Measurements from ENCODE around the gene TTI1. TPM values are rescaled to one million over a fixed set of nuclear protein-coding genes. Genes with fewer than 3 reads are reported as not detected.
A peak's percentile ranks its signal among the peaks of the same experiment; 100 is the strongest.

The TTI1 gene
- total RNA-seq, 1 experiment from 2014 or later = 54.0 TPM

DNA sequence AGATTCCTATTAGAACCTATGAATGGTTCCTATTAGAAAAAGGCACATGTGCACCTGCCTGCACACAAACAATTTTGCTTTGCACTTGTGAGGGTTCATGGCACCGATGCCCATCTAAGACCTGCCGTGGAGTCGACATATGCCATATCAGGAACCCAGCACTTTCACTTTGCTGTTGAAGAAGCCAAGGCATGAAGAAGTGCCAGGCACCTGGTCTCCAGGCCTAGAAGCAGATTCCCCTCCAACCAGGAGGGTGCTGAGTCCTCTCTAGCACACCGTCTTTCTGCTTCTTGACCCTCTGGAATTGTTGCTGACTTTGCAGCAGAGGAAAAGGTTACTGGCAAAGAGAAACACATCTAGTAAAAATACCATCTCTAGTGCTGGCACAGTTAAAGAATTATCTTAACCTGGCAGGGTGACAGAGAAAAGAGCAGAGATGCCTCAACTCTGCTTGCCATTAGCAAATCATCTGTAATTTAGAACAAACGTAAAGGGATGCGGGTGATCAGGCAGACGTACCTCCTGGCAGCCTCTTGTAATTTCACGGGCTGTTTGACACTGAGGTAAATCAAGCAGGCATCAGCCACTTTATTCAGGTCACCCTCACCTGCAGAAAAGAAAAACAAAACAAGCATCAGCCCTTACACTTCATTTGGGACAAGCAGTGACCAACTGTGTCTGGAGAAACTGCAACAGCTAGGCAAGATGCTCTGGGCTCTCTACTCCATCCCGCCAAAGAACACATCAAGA is 37.2 kb downstream of the TTI1 start:
- Mint-ChIP-seq H3K36me3 (ENCODE audit: insufficient read depth, unreplicated experiment) (peaks cover 36% of the 10 kb centered on the region), H3K27me3 (ENCODE audit: unreplicated experiment) (no peaks in the 10 kb centered on the region), H3K4me3 (ENCODE audit: low read depth, unreplicated experiment) (no peak overlapping the region), H3K27ac (ENCODE audit: unreplicated experiment) (no peak overlapping the region), H3K4me1 (ENCODE audit: low read depth, unreplicated experiment) (peaks cover 6% of the 10 kb centered on the region), H3K9me3 (ENCODE audit: low read depth, unreplicated experiment) (no peaks in the 10 kb centered on the region)
- BruUV-seq (replicated peaks) = no TSS peak
- CTCF ChIA-PET = no interaction called here
- no peak for DNase-seq
- TF ChIP-seq, protein P1, sequence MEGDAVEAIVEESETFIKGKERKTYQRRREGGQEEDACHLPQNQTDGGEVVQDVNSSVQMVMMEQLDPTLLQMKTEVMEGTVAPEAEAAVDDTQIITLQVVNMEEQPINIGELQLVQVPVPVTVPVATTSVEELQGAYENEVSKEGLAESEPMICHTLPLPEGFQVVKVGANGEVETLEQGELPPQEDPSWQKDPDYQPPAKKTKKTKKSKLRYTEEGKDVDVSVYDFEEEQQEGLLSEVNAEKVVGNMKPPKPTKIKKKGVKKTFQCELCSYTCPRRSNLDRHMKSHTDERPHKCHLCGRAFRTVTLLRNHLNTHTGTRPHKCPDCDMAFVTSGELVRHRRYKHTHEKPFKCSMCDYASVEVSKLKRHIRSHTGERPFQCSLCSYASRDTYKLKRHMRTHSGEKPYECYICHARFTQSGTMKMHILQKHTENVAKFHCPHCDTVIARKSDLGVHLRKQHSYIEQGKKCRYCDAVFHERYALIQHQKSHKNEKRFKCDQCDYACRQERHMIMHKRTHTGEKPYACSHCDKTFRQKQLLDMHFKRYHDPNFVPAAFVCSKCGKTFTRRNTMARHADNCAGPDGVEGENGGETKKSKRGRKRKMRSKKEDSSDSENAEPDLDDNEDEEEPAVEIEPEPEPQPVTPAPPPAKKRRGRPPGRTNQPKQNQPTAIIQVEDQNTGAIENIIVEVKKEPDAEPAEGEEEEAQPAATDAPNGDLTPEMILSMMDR (IDR thresholded peaks at IDR 0.05; ENCODE audit: unreplicated experiment) = no peak
- intact Hi-C loops (cut with micrococcal nuclease; ENCODE audit: unreplicated experiment) = no loop called here

DNA sequence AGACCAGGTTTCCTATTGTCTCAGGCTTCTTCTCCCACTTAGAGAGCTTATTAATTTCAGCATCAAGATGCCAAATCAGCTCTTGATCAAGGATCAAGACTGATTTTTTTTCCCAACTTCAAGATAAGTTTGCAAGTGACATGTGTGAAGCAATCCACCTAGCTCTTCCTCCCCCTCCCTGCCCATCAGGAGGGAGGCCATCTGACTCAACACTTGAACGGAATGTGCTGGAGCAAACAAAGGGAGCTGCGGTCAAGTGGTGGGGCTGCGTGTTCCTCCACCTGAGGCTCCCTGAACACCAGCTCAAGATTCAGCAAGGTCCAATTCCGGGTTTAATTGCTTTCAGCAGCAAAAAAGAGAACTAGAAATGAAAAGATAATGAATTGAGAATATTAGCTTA is 38.7 kb downstream of the TTI1 start:
- intact Hi-C loops (cut with micrococcal nuclease; ENCODE audit: unreplicated experiment) = loop anchor here (5.0 kb wide), 1 partner anchor 427 kb away; no protein-coding TSS in a partner anchor

DNA sequence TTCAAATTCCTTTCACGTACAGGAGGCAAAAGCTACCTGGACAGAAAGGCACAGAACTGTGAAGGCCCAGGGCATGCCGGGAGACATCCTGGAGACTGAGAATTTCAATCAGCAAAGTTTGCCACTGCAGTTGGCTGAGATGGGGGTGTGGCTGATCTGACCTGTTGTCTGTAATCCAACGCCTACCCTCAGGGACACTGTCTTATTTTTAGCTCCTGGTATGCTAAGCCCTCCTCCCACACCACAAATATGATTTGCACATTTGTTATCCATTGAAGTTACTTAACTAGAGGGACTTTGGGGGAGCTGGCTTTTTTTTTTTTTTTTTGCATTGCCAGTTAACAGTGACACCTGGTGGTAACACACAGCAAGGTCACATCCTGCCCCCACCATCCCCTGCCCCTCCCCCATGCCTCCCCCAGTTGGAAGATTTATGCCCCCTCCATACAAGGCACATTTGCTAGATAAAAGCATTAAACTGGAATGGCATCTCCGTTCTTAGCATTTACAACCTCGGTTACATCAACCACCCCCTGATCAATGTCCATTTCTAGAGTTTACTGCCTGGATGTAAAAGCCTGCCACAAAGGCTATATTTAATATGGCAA is 40.4 kb downstream of the TTI1 start:
- peak; percentile 64 for DNase-seq
- H3K27me3 Mint-ChIP-seq (ENCODE audit: unreplicated experiment) = no peaks in the 10 kb centered on the region
- peaks cover 38% of the 10 kb centered on the region for H3K4me1 Mint-ChIP-seq (ENCODE audit: low read depth, unreplicated experiment)
- CTCF ChIA-PET = interaction anchor here (0.6 to 1.3 kb wide), 28 partner anchors 12 to 451 kb away, joined by 3 to 11 read pairs (median 4); no protein-coding TSS in a partner anchor
- peaks cover 20% of the 10 kb centered on the region for H3K36me3 Mint-ChIP-seq (ENCODE audit: insufficient read depth, unreplicated experiment)
- intact Hi-C loops (cut with micrococcal nuclease; ENCODE audit: unreplicated experiment) = loop anchor here (1.0 to 5.0 kb wide), 3 partner anchors 91 to 426 kb away; no protein-coding TSS in a partner anchor
- H3K4me3 Mint-ChIP-seq (ENCODE audit: low read depth, unreplicated experiment) = no peak overlapping the region
- H3K27ac Mint-ChIP-seq (ENCODE audit: unreplicated experiment) = no peak overlapping the region
- no peaks in the 10 kb centered on the region for H3K9me3 Mint-ChIP-seq (ENCODE audit: low read depth, unreplicated experiment)
- no TSS peak for BruUV-seq (replicated peaks)
- TF ChIP-seq, protein P1 (IDR thresholded peaks at IDR 0.05; ENCODE audit: unreplicated experiment) = peak; percentile 90

More for the DNA sequence above, 38.7 kb downstream of the TTI1 start:
- DNase-seq = peak; percentile 20
- TF ChIP-seq, protein P1 (IDR thresholded peaks at IDR 0.05; ENCODE audit: unreplicated experiment) = no peak
- CTCF ChIA-PET = interaction anchor here (0.6 to 1.1 kb wide), 3 partner anchors 89 to 443 kb away, joined by 3 to 6 read pairs (median 3); no protein-coding TSS in a partner anchor
- no peaks in the 10 kb centered on the region for H3K27me3 Mint-ChIP-seq (ENCODE audit: unreplicated experiment)
- peaks cover 34% of the 10 kb centered on the region for H3K36me3 Mint-ChIP-seq (ENCODE audit: insufficient read depth, unreplicated experiment)
- peaks cover 22% of the 10 kb centered on the region for H3K4me1 Mint-ChIP-seq (ENCODE audit: low read depth, unreplicated experiment)
- H3K27ac Mint-ChIP-seq (ENCODE audit: unreplicated experiment) = no peak overlapping the region
- BruUV-seq (replicated peaks) = no TSS peak
- no peak overlapping the region for H3K4me3 Mint-ChIP-seq (ENCODE audit: low read depth, unreplicated experiment)
- H3K9me3 Mint-ChIP-seq (ENCODE audit: low read depth, unreplicated experiment) = no peaks in the 10 kb centered on the region

DNA sequence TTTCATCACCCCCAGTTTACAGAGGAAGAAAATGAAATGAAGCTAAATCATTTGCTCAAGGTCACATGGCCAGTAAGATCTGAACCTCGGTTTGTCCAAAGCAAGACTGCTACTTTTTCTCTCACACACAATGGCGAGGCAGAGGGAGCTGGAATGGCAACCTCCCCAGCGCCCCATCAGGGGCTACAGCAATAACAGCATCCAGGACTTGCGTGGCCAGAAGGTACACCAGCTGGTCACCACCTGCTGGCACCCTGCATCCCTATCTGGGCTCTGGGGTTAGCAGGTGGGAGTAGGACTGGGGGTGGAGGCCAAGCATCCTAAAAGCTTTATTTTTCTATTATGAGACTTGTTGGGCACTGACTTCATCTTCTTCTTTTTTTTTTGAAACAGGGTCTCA is 41.3 kb downstream of the TTI1 start:
- DNase-seq = no peak
- Mint-ChIP-seq H3K27me3 (ENCODE audit: unreplicated experiment) (no peaks in the 10 kb centered on the region), H3K9me3 (ENCODE audit: low read depth, unreplicated experiment) (no peaks in the 10 kb centered on the region), H3K4me1 (ENCODE audit: low read depth, unreplicated experiment) (peaks cover 44% of the 10 kb centered on the region), H3K36me3 (ENCODE audit: insufficient read depth, unreplicated experiment) (peaks cover 10% of the 10 kb centered on the region), H3K4me3 (ENCODE audit: low read depth, unreplicated experiment) (no peak overlapping the region), H3K27ac (ENCODE audit: unreplicated experiment) (no peak overlapping the region)
- TF ChIP-seq, protein P1 (IDR thresholded peaks at IDR 0.05; ENCODE audit: unreplicated experiment) = no peak
- intact Hi-C loops (cut with micrococcal nuclease; ENCODE audit: unreplicated experiment) = loop anchor here (2.0 to 5.0 kb wide), 2 partner anchors 339 to 425 kb away; no protein-coding TSS in a partner anchor
- CTCF ChIA-PET = interaction anchor here (1.3 to 1.7 kb wide), 2 partner anchors 48 to 339 kb away, joined by 4 to 5 read pairs; no protein-coding TSS in a partner anchor
- no TSS peak for BruUV-seq (replicated peaks)
